ENCODE results near the gene C22orf39.

C22orf39 gene

DNA sequence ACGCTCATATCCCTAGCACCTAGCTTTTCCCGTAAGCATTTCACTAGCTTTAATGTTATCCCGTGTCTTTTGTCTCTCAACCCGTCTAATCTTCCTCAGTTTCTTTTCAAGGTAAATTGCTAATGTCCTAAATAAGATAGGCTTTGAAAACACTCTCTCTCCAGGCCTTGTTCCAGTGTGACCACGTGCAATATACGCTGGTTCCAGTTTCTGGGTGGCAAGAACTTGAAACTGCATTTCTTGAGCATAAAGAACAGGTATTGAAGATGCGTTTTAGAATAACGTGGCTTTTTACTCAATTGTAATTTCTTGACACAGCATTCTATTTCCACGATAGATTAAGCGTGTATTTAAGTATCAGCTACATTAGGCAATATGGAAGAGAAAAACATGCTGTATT, 33.3 kb upstream of the C22orf39 start:
- Histone ChIP-seq H3K27ac (no peak overlapping the region), H3K4me3 (no peak overlapping the region)
- no peak for DNase-seq (ENCODE audit: low spot score)
- TF ChIP-seq, protein P1, sequence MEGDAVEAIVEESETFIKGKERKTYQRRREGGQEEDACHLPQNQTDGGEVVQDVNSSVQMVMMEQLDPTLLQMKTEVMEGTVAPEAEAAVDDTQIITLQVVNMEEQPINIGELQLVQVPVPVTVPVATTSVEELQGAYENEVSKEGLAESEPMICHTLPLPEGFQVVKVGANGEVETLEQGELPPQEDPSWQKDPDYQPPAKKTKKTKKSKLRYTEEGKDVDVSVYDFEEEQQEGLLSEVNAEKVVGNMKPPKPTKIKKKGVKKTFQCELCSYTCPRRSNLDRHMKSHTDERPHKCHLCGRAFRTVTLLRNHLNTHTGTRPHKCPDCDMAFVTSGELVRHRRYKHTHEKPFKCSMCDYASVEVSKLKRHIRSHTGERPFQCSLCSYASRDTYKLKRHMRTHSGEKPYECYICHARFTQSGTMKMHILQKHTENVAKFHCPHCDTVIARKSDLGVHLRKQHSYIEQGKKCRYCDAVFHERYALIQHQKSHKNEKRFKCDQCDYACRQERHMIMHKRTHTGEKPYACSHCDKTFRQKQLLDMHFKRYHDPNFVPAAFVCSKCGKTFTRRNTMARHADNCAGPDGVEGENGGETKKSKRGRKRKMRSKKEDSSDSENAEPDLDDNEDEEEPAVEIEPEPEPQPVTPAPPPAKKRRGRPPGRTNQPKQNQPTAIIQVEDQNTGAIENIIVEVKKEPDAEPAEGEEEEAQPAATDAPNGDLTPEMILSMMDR (IDR thresholded peaks at IDR 0.05) = no peak

DNA sequence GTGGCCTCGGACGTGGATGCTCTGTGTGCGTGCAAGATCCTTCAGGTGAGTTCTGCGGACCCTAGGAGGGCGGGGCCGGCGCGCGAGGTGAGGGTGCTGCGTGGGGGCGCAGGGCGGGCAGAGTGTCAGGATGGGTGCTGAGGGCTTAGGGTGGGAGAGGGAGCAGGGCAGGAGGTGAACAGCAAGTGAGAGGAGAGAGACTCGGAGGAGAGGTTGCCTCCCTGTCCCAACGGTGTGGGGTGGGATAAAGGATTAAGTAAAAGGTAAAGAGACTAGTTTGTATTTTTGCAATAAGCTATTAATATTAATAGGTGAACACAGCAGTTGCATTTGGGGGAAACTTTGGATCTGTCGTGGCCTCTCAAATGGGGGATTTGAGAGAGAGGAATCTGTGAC, 32.7 kb upstream of the C22orf39 start:
- TF ChIP-seq, protein P1 (IDR thresholded peaks at IDR 0.05) = no peak
- Histone ChIP-seq H3K4me3 (peak overlapping the region; percentile 99), H3K27ac (no peak overlapping the region)
- DNase-seq (ENCODE audit: low spot score) = no peak

DNA sequence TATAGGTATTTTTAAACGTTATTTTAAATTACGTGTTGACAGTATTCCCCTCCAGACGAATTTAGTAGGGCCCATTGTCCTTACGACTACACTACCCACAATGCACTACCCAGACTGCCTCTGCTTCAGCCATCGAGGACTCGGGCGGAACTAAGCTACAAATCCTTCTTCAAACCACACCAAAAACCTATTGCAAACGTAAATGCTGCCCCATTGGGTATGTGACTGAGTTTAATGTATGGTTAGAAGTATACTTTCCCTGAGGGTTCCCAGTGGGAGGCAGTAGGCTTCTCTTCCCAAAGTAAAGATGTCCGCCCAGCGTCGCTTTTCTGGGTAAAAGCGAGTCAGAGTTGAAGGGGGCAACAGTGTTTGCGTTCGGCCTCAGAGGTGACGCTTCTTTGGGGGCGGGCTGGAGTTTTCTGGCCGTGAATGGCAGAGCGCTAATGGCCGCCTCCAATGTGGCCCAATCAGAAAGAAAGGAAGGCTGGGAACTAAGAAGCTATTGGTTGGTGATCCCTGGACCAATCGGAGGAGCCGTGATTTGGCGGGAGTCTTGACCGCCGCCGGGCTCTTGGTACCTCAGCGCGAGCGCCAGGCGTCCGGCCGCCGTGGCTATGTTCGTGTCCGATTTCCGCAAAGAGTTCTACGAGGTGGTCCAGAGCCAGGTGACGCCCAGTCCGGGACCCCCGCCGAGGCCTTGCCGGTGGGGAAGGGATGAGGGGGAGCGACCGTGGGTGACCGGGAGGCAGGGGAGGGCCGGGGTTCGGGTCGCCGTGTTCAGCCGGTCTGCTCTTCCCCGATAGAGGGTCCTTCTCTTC, 32.1 kb upstream of the C22orf39 start, which contains the start of gene CDC45:
TSS of gene CDC45 (plus strand) at position 566 of the 818 bp plus-strand sequence. CDS start at position 615, 49 bp downstream.
- H3K4me3 ChIP-seq = peak within 1 kb of the TSS; percentile 99
- H3K27ac ChIP-seq = peak within 1 kb of the TSS; percentile 87 to 92
- TF ChIP-seq, protein P1 (IDR thresholded peaks at IDR 0.05) = no peak
- DNase-seq (ENCODE audit: low spot score) = peak; percentile 97

DNA sequence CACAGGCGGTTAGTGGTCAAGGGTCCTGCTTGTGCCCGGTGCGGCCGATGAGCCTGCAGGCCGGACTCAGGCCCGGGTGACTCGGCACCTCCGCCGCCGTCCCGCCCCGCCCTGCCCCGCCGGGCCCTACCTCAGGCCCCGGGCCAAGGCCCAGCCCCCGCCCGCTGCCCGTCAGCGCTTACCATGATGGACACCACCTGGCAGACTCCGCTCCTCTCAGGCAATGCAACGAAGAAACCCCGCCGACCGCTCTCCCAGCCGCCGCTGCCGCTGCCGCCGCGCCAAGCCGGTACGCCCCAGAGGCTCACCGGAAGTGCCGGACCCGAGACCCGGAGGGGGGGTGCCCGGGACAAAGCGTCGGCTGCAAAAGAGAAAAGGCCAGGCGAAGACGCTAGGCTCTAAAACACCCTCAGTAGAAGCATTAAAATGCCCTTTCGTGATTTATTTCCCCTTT, 31.4 kb upstream of the C22orf39 start, which contains the start of gene UFD1:
TSS of gene UFD1 (minus strand) at position 293 of the 454 bp plus-strand sequence. CDS start at position 185, 108 bp downstream.
- DNase-seq (ENCODE audit: low spot score) = peak; percentile 92
- TF ChIP-seq, protein P1 (IDR thresholded peaks at IDR 0.05) = no peak
- Histone ChIP-seq H3K4me3 (peak within 1 kb of the TSS; percentile 99), H3K27ac (peak within 1 kb of the TSS; percentile 87 to 92)

DNA sequence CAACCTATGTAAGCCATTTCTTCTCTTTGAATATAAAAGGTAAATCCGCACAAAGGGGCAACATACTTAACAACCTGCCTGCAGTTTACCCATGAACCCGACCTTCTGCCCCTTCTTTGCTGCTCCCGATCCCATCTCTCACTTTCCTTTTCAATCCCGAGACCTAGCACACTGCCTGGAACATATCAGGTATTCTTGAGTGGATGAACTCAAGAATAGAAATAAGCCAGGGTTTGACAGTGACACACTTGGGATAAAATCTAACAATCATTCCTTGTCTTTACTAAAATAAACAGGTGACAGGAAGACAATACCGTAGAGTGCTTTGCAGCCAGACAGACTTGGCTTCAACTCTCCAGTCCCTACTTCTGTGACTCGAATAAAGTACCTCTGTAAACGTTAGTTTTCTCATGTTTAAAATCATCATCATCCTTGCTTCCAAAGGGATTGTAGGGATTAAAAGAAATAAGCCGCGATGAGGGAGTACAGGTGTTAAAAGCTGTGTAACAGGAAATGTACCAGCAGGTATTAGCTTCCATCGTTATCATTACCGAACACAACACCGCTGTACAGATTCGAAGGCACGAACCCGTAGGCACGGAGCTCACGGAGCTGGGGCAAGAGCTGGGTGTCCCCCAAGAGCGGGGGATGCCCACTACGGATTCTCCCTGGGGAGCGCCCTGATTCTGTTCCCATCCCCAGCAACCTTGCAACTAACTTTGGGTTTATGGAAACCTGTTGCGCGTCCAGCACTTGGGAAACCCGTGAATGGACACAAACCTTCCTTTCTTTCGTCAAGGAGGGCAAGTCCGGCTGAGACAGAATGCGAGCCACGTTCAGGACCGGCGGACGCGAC, 30.8 kb upstream of the C22orf39 start:
- Histone ChIP-seq H3K27ac (peak overlapping the region; percentile 87 to 92), H3K4me3 (peak overlapping the region; percentile 99)
- TF ChIP-seq, protein P1 (IDR thresholded peaks at IDR 0.05) = no peak
- no peak for DNase-seq (ENCODE audit: low spot score)

DNA sequence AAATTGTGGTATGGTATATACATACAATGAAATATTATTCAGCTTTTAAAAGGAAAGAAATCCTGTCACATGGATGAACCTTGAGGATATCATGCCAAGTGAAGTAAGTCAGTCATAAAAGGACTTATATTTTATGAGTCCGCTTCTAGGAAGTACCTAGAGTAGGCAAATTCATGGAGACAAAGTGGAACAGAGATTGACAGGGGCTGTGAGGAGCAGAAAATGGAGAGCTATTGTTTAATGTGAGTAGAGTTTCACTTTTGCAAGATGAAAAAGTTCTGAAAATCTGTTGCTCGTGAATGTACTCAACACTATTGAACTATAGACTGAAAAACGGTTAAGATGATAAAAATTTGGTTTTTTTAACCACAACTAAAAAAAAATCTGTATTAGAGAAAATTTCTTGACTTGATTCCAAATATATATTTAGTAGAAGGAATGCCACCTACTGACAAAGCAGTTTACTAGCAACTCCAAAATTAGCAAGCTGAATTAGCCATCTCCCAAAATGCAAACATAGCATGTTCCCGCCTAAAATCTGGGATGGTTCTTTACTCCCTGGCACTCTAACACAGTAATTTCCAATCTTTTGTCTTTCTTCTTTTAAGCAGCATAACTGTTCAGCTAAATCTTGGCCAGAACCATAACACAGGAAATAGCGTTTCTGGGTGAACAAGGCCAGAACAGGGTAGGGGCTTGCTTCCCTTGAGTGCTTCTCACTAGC, 30.0 kb upstream of the C22orf39 start:
- no peak for DNase-seq (ENCODE audit: low spot score)
- H3K27ac ChIP-seq = peak overlapping the region; percentile 87 to 92
- peak overlapping the region; percentile 99 for H3K4me3 ChIP-seq

More for the DNA sequence above, 30.0 kb upstream of the C22orf39 start:
- TF ChIP-seq, protein P1 (IDR thresholded peaks at IDR 0.05) = peak; percentile 9

Data from coronary artery (tissue), 2 donors.